Measurements from ENCODE around the gene BACH1. TPM values are rescaled to one million over a fixed set of nuclear protein-coding genes. Genes with fewer than 3 reads are reported as not detected.

Gene BACH1
- total RNA-seq, 1 experiment from 2014 or later: 20.0 TPM

DNA sequence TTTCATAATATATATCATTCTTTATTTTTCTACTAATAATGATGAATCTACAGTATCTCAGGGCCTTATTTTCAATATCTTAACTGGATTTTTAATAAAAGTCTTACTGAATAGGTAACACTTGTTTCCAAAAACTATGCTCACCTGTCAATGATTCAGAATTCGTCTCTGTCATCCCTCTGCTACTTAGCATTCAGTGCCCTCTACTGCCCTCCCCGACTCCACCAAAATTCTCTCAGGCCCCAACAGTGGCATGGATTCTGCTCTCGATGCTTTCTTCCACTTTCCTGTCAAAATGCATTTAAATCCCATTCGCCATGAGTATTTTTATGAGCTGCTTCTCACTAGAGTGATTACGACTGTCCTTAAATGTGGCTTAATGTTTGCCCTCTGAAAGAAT lies 10.5 kb upstream of the BACH1 start:
- ChIA-PET POLR2A (no interaction called here), CTCF (no interaction called here)
- DNase-seq (ENCODE audit: low read depth, low spot score): no peak
- no peaks in the 10 kb centered on the region for H3K36me3 ChIP-seq (ENCODE audit: control insufficient read depth, insufficient read depth, low read length)
- no peak for ATAC-seq
- no peak overlapping the region for H3K27ac ChIP-seq (ENCODE audit: low read length)
- H3K27me3 ChIP-seq (ENCODE audit: control insufficient read depth, insufficient read depth, low read length): no peaks in the 10 kb centered on the region
- no peak for TF ChIP-seq SIN3A (IDR thresholded peaks at IDR 0.05; ENCODE audit: borderline replicate concordance, insufficient read depth, low read depth, low read length)
- TF ChIP-seq, protein P1, sequence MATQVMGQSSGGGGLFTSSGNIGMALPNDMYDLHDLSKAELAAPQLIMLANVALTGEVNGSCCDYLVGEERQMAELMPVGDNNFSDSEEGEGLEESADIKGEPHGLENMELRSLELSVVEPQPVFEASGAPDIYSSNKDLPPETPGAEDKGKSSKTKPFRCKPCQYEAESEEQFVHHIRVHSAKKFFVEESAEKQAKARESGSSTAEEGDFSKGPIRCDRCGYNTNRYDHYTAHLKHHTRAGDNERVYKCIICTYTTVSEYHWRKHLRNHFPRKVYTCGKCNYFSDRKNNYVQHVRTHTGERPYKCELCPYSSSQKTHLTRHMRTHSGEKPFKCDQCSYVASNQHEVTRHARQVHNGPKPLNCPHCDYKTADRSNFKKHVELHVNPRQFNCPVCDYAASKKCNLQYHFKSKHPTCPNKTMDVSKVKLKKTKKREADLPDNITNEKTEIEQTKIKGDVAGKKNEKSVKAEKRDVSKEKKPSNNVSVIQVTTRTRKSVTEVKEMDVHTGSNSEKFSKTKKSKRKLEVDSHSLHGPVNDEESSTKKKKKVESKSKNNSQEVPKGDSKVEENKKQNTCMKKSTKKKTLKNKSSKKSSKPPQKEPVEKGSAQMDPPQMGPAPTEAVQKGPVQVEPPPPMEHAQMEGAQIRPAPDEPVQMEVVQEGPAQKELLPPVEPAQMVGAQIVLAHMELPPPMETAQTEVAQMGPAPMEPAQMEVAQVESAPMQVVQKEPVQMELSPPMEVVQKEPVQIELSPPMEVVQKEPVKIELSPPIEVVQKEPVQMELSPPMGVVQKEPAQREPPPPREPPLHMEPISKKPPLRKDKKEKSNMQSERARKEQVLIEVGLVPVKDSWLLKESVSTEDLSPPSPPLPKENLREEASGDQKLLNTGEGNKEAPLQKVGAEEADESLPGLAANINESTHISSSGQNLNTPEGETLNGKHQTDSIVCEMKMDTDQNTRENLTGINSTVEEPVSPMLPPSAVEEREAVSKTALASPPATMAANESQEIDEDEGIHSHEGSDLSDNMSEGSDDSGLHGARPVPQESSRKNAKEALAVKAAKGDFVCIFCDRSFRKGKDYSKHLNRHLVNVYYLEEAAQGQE (IDR thresholded peaks at IDR 0.05; ENCODE audit: insufficient read depth in 1 of 2, low read depth in 2 of 2, low read length in 1 of 2): no peak
- TF ChIP-seq, protein P2, sequence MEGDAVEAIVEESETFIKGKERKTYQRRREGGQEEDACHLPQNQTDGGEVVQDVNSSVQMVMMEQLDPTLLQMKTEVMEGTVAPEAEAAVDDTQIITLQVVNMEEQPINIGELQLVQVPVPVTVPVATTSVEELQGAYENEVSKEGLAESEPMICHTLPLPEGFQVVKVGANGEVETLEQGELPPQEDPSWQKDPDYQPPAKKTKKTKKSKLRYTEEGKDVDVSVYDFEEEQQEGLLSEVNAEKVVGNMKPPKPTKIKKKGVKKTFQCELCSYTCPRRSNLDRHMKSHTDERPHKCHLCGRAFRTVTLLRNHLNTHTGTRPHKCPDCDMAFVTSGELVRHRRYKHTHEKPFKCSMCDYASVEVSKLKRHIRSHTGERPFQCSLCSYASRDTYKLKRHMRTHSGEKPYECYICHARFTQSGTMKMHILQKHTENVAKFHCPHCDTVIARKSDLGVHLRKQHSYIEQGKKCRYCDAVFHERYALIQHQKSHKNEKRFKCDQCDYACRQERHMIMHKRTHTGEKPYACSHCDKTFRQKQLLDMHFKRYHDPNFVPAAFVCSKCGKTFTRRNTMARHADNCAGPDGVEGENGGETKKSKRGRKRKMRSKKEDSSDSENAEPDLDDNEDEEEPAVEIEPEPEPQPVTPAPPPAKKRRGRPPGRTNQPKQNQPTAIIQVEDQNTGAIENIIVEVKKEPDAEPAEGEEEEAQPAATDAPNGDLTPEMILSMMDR (IDR thresholded peaks at IDR 0.05): 0 out of 2 replicates have a peak, but pooled peaks have one; percentile 10
- in situ Hi-C loops (cut with HindIII; ENCODE audit: low pct_unique_long_range_greater_than_20kb, low sequenced_read_pairs): no loop called here
- H3K4me1 ChIP-seq (ENCODE audit: control insufficient read depth, insufficient read depth, low read length): no peaks in the 10 kb centered on the region
- no peaks in the 10 kb centered on the region for H3K9me3 ChIP-seq (ENCODE audit: control insufficient read depth, insufficient read depth, low read depth, low read length)
- H3K4me3 ChIP-seq (ENCODE audit: low read depth in 2 of 2, low read length in 2 of 2): no peak overlapping the region
- BruUV-seq (replicated peaks): no TSS peak
- intact Hi-C loops (cut with micrococcal nuclease; ENCODE audit: unreplicated experiment): no loop called here

DNA sequence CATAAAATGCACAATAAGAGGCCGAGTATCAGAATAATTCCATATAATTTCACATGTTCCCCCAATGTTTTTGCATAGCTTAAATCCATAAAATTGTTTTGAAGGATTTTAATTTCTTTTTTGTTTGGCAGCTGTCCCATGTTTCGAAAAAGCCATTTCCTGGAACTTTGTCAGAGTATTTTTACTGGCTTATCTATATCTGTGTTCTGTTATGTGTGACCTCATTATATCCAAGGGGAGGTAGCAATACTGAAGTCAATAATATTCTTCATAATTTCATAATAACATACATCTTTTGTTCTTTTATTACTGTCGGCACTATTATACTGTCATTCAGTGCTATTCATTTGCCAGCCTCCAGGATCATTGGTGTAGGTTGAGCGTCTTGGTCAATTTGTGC lies 9.4 kb upstream of the BACH1 start:
- BruUV-seq (replicated peaks): no TSS peak
- DNase-seq (ENCODE audit: low read depth, low spot score): no peak
- H3K4me3 ChIP-seq (ENCODE audit: low read depth in 2 of 2, low read length in 2 of 2): no peak overlapping the region
- ATAC-seq: no peak
- no peaks in the 10 kb centered on the region for H3K9me3 ChIP-seq (ENCODE audit: control insufficient read depth, insufficient read depth, low read depth, low read length)
- H3K36me3 ChIP-seq (ENCODE audit: control insufficient read depth, insufficient read depth, low read length): no peaks in the 10 kb centered on the region
- no peaks in the 10 kb centered on the region for H3K27me3 ChIP-seq (ENCODE audit: control insufficient read depth, insufficient read depth, low read length)
- in situ Hi-C loops (cut with HindIII; ENCODE audit: low pct_unique_long_range_greater_than_20kb, low sequenced_read_pairs) (no loop called here), intact Hi-C loops (cut with micrococcal nuclease; ENCODE audit: unreplicated experiment) (no loop called here)
- CTCF ChIA-PET: no interaction called here
- no peak overlapping the region for H3K27ac ChIP-seq (ENCODE audit: low read length)
- POLR2A ChIA-PET: no interaction called here
- no peaks in the 10 kb centered on the region for H3K4me1 ChIP-seq (ENCODE audit: control insufficient read depth, insufficient read depth, low read length)
- TF ChIP-seq, protein P2 (IDR thresholded peaks at IDR 0.05): no peak
- no peak for TF ChIP-seq SIN3A (IDR thresholded peaks at IDR 0.05; ENCODE audit: borderline replicate concordance, insufficient read depth, low read depth, low read length)
- no peak for TF ChIP-seq TCF7L2 (IDR thresholded peaks at IDR 0.05; ENCODE audit: low read depth, low read length)
- TF ChIP-seq, protein P1 (IDR thresholded peaks at IDR 0.05; ENCODE audit: insufficient read depth in 1 of 2, low read depth in 2 of 2, low read length in 1 of 2): no peak
- TF ChIP-seq POLR2AphosphoS5 (IDR thresholded peaks at IDR 0.05; ENCODE audit: low read depth, low read length): no peak
